Right lobe of liver (tissue), 6 donors: ENCODE measurements around the gene FAH. TPM values are rescaled to one million over a fixed set of nuclear protein-coding genes. Genes with fewer than 3 reads are reported as not detected.

Experiments used
- ATAC-seq, 4 donors: fragments of 200-7000 bp; cut with Tn5 transposase; one replicate each; pipeline ENCODE4 v1.9.1; 2020; ENCODE audit warnings: mild to moderate bottlenecking in 4 of 4, moderate library complexity in 4 of 4
- DNase-seq, 3 donors: peaks; one replicate each; pipeline ENCODE4 v3.0.0-alpha.2; 2020
- H3K27ac ChIP-seq, 3 donors: fragments of 200-600 bp; one replicate each; pipeline ENCODE4 v1.8.0; 2022
- H3K27me3 ChIP-seq, 2 donors: fragments of 200-600 bp; one replicate each; pipeline ENCODE4 v1.8.0; 2022
- H3K36me3 ChIP-seq, 4 donors: fragments of 200-600 bp; sonication (generic) in 1 of 4; one replicate each; pipeline versions ENCODE4 v1.5.1 to v1.8.0; 2017 to 2022; ENCODE audit warnings: control low read depth in 1 of 4
- H3K4me1 ChIP-seq, 4 donors: fragments of 200-600 bp; sonication (generic) in 1 of 4; one replicate each; pipeline versions ENCODE4 v1.5.1 to v1.8.0; 2017 to 2022; ENCODE audit warnings: control low read depth in 1 of 4
- H3K4me3 ChIP-seq, 3 donors: fragments of 200-600 bp; one replicate each; pipeline ENCODE4 v1.8.0; 2022
- H3K9me3 ChIP-seq, 4 donors: fragments of 200-600 bp; sonication (generic) in 1 of 4; one replicate each; pipeline versions ENCODE4 v1.5.1 to v1.8.0; 2017 to 2022; ENCODE audit warnings: control low read depth in 1 of 4
- CTCF ChIP-seq, 4 donors: fragments of 200-600 bp in 3 of 4; fragments of 450-650 bp in 1 of 4; IDR thresholded peaks; one replicate each; pipeline versions ENCODE4 v1.5.1 to v1.8.0; 2016 to 2022; ENCODE audit warnings: antibody characterized with exemption in 4 of 4, mild to moderate bottlenecking in 2 of 4
- POLR2A ChIP-seq: fragments of 450-650 bp; IDR thresholded peaks from one replicate; pipeline ENCODE4 v1.6.1; 2017; ENCODE audit warnings: antibody characterized with exemption, mild to moderate bottlenecking
- WGBS: methylation state at CpG from one replicate; pipeline ENCODE4 v1.1.6; 2018; ENCODE audit warnings: low coverage, low lambda C conversion rate; ENCODE audit not compliant: insufficient coverage; ENCODE audit errors: missing lambda C conversion rate; 5-methylcytosine and 5-hydroxymethylcytosine counted together
- intact Hi-C, 2 donors: fragments of 100-400 bp; cut with DNase I; formaldehyde crosslinking; loops; one replicate each; pipeline versions ENCODE4 v1.11.2 to v1.14.1; 2022
- total RNA-seq, 6 experiments: library from RNA; depleted of rRNA in 2 of 6; stranded (reverse); fragments of >200 nt in 2 of 6; fragmentation: NEBNext Ultra II Directional in 3 of 6; extraction: Animal tissue kit (Norgen Biotek cat#: 25700) in 3 of 6; gene quantifications; one replicate each; pipeline versions ENCODE4 v1.1.0 to v1.2.4, GENCODE V29; 2016 to 2023
- donor health status: DM: no; HTN: yes; CAD: no.
- donor health status: DM: no; HTN: no; CAD: no.
- donor health status: DM: no; HTN: no; CAD: no.
- donor health status: DM: no; HTN: yes; CAD: no.
- donor health status: DM: no; HTN: yes; CAD: no.

Gene FAH
- total RNA-seq, 6 experiments from 2014 or later: 164 to 250 (median 219) TPM

GRCh38 chr15:80173022-80173759, 20.4 kb downstream of the FAH start:
- intact Hi-C loops: loop anchor here (10.0 kb wide), 1 partner anchor 108 kb away; no protein-coding TSS in a partner anchor
- ATAC-seq (peak; percentile 63 to 78 (median 70)), DNase-seq (peak; percentile 80 to 93 (median 90))
- no peak overlapping the region for H3K4me3 ChIP-seq
- H3K36me3 ChIP-seq: peaks cover 0 to 42% (median 13%) of the 10 kb centered on the region in 4 donors
- peak overlapping the region in 2 of 3 donors; percentile 52 to 58 for H3K27ac ChIP-seq
- H3K27me3 ChIP-seq: no peaks in the 10 kb centered on the region
- no peak for TF ChIP-seq POLR2A
- peak; percentile 75 to 88 (median 82) for TF ChIP-seq CTCF (IDR thresholded peaks at IDR 0.05)
- 18% methylated on average over 7 of the region's 10 CpGs for WGBS
- H3K9me3 ChIP-seq: no peaks in the 10 kb centered on the region
- peaks cover 0 to 73% (median 36%) of the 10 kb centered on the region in 4 donors for H3K4me1 ChIP-seq

GRCh38 chr15:80174017-80174746, 21.4 kb downstream of the FAH start:
- peak overlapping the region in 2 of 3 donors; percentile 52 to 58 for H3K27ac ChIP-seq
- DNase-seq (peak; percentile 73 to 79 (median 79)), ATAC-seq (peak; percentile 20 to 54 (median 50))
- intact Hi-C loops: loop anchor here (10.0 kb wide), 1 partner anchor 109 kb away; no protein-coding TSS in a partner anchor
- TF ChIP-seq POLR2A (no peak), CTCF (IDR thresholded peaks at IDR 0.05) (no peak)
- 38% methylated on average over 10 of the region's 11 CpGs for WGBS
- no peaks in the 10 kb centered on the region for H3K27me3 ChIP-seq
- no peak overlapping the region for H3K4me3 ChIP-seq
- H3K9me3 ChIP-seq: no peaks in the 10 kb centered on the region
- H3K36me3 ChIP-seq: peaks cover 0 to 42% (median 15%) of the 10 kb centered on the region in 4 donors
- H3K4me1 ChIP-seq: peaks cover 0 to 73% (median 36%) of the 10 kb centered on the region in 4 donors

GRCh38 chr15:80175436-80175835, 22.6 kb downstream of the FAH start:
- no peak overlapping the region for H3K4me3 ChIP-seq
- ATAC-seq: no peak
- no peaks in the 10 kb centered on the region for H3K9me3 ChIP-seq
- peaks cover 0 to 62% (median 30%) of the 10 kb centered on the region in 4 donors for H3K4me1 ChIP-seq
- intact Hi-C loops: loop anchor here (10.0 kb wide), 1 partner anchor 111 kb away; no protein-coding TSS in a partner anchor
- TF ChIP-seq POLR2A (no peak), CTCF (IDR thresholded peaks at IDR 0.05) (no peak)
- no peaks in the 10 kb centered on the region for H3K27me3 ChIP-seq
- H3K27ac ChIP-seq: peak overlapping the region in 1 of 3 donors; percentile 58
- H3K36me3 ChIP-seq: peaks cover 0 to 46% (median 24%) of the 10 kb centered on the region in 4 donors
- WGBS: no CpG with 5 or more reads among the region's 9 CpGs
- DNase-seq: no peak

GRCh38 chr15:80176443-80176842, 23.6 kb downstream of the FAH start:
- no peak for TF ChIP-seq POLR2A
- TF ChIP-seq CTCF (IDR thresholded peaks at IDR 0.05): no peak
- H3K4me1 ChIP-seq: peaks cover 0 to 53% (median 26%) of the 10 kb centered on the region in 4 donors
- intact Hi-C loops: loop anchor here (10.0 kb wide), 1 partner anchor 112 kb away; no protein-coding TSS in a partner anchor
- H3K4me3 ChIP-seq: no peak overlapping the region
- no peaks in the 10 kb centered on the region for H3K27me3 ChIP-seq
- H3K36me3 ChIP-seq: peaks cover 0 to 56% (median 30%) of the 10 kb centered on the region in 4 donors
- WGBS: 11% methylated on average over 4 of the region's 6 CpGs
- DNase-seq (peak; percentile 81 to 92 (median 84)), ATAC-seq (peak; percentile 41 to 58 (median 49))
- no peaks in the 10 kb centered on the region for H3K9me3 ChIP-seq
- H3K27ac ChIP-seq: peak overlapping the region in 2 of 3 donors; percentile 36 to 58
